H9 (cell line): ENCODE results near the gene BHLHE41. TPM values are rescaled to one million over a fixed set of nuclear protein-coding genes. Genes with fewer than 3 reads are reported as not detected.
A peak's percentile ranks its signal among the peaks of the same experiment; 100 is the strongest.

ENCODE experiments used
- DNase-seq: peaks from one replicate; pipeline ENCODE4 v3.0.0-alpha.2; 2017
- H2AFZ ChIP-seq: one replicate; pipeline ENCODE4 v1.6.1; 2013; ENCODE audit warnings: mild to moderate bottlenecking, low read length, control low read depth, moderate library complexity
- H2AK5ac ChIP-seq: 2 replicates; pipeline ENCODE4 v1.6.1; 2013; ENCODE audit warnings: low read length, control low read depth, mixed read lengths; ENCODE audit not compliant: insufficient read length
- H2BK120ac ChIP-seq: one replicate; pipeline ENCODE4 v1.6.1; 2013; ENCODE audit warnings: low read depth, mild to moderate bottlenecking, low read length, control low read depth, inconsistent platforms; ENCODE audit not compliant: poor library complexity, severe bottlenecking
- H2BK12ac ChIP-seq: 2 replicates; pipeline ENCODE4 v1.6.1; 2013; ENCODE audit warnings: low read length, control low read depth, mixed read lengths, low read depth; ENCODE audit not compliant: insufficient read length
- H2BK15ac ChIP-seq: 2 replicates; pipeline ENCODE4 v1.6.1; 2013; ENCODE audit warnings: low read depth, low read length, control low read depth
- H2BK20ac ChIP-seq: one replicate; pipeline ENCODE4 v1.6.1; 2013; ENCODE audit warnings: low read depth, mild to moderate bottlenecking, low read length, control low read depth, inconsistent platforms; ENCODE audit not compliant: poor library complexity, severe bottlenecking
- H2BK5ac ChIP-seq: 2 replicates; pipeline ENCODE4 v1.6.1; 2013; ENCODE audit warnings: low read length, control low read depth, mixed read lengths; ENCODE audit not compliant: insufficient read length
- H3K14ac ChIP-seq: 2 replicates; pipeline ENCODE4 v1.6.1; 2013; ENCODE audit warnings: low read length, control low read depth; ENCODE audit not compliant: insufficient read depth
- H3K18ac ChIP-seq: 2 replicates; pipeline ENCODE4 v1.6.1; 2013; ENCODE audit warnings: low read depth, mild to moderate bottlenecking, mixed read lengths, low read length, control low read depth; ENCODE audit not compliant: insufficient read length
- H3K23ac ChIP-seq: 2 replicates; pipeline ENCODE4 v1.6.1; 2013; ENCODE audit warnings: low read length, control low read depth, mixed read lengths, low read depth; ENCODE audit not compliant: insufficient read length
- H3K23me2 ChIP-seq: 2 replicates; pipeline ENCODE4 v1.6.1; 2013; ENCODE audit warnings: low read depth, mild to moderate bottlenecking, mixed read lengths, low read length, control low read depth; ENCODE audit not compliant: insufficient read length, poor library complexity, severe bottlenecking
- H3K27ac ChIP-seq: 2 replicates; pipeline ENCODE4 v1.5.1; 2013; ENCODE audit warnings: low read length, control low read depth, mixed read lengths, low read depth; ENCODE audit not compliant: insufficient read length
- H3K27me3 ChIP-seq: 2 replicates; pipeline ENCODE4 v1.6.1; 2013; ENCODE audit warnings: low read length, control low read depth, inconsistent platforms; ENCODE audit not compliant: insufficient read depth
- H3K4ac ChIP-seq: 2 replicates; pipeline ENCODE4 v1.6.1; 2013; ENCODE audit warnings: low read depth, mild to moderate bottlenecking, control low read depth, inconsistent platforms, low read length, moderate library complexity
- H3K4me1 ChIP-seq: 2 replicates; pipeline ENCODE4 v1.6.1; 2013; ENCODE audit warnings: low read length, control low read depth, inconsistent platforms; ENCODE audit not compliant: insufficient read depth
- H3K4me2 ChIP-seq: 2 replicates; pipeline ENCODE4 v1.6.1; 2013; ENCODE audit warnings: low read length, control low read depth, mixed read lengths; ENCODE audit not compliant: insufficient read length, insufficient read depth
- H3K56ac ChIP-seq: 2 replicates; pipeline ENCODE4 v1.6.1; 2013; ENCODE audit warnings: low read depth, mild to moderate bottlenecking, mixed read lengths, low read length, control low read depth; ENCODE audit not compliant: insufficient read length
- H3K79me1 ChIP-seq: 2 replicates; pipeline ENCODE4 v1.6.1; 2013; ENCODE audit warnings: low read depth, mild to moderate bottlenecking, moderate library complexity, low read length, control low read depth, inconsistent platforms; ENCODE audit not compliant: insufficient read depth, poor library complexity, severe bottlenecking
- H3K79me2 ChIP-seq: 2 replicates; pipeline ENCODE4 v1.6.1; 2013; ENCODE audit warnings: low read length, control low read depth, inconsistent platforms; ENCODE audit not compliant: insufficient read depth
- H3K9ac ChIP-seq: 2 replicates; pipeline ENCODE4 v1.6.1; 2013; ENCODE audit warnings: low read length, control low read depth, mixed read lengths; ENCODE audit not compliant: insufficient read length; ENCODE audit errors: extremely low read depth
- H3K9me3 ChIP-seq: one replicate; pipeline ENCODE4 v1.6.1; 2013; ENCODE audit warnings: low read depth, low read length, inconsistent platforms; ENCODE audit not compliant: control insufficient read depth
- H3T11ph ChIP-seq: one replicate; pipeline ENCODE4 v1.6.1; 2013; ENCODE audit warnings: mild to moderate bottlenecking, low read length, control low read depth, inconsistent platforms
- H4K20me1 ChIP-seq: one replicate; pipeline ENCODE4 v1.6.1; 2013; ENCODE audit not compliant: control insufficient read depth, insufficient read length, insufficient read depth
- H4K5ac ChIP-seq: 2 replicates; pipeline ENCODE4 v1.6.1; 2013; ENCODE audit warnings: low read depth, mild to moderate bottlenecking, mixed read lengths, low read length, control low read depth; ENCODE audit not compliant: insufficient read length
- H4K8ac ChIP-seq: replicated peaks from 2 replicates; pipeline ENCODE4 v1.6.1; 2013; ENCODE audit warnings: low read length, control low read depth, mixed read lengths, low read depth; ENCODE audit not compliant: insufficient read length
- H4K91ac ChIP-seq: 2 replicates; pipeline ENCODE4 v1.6.1; 2013; ENCODE audit warnings: low read depth, mild to moderate bottlenecking, moderate library complexity, mixed read lengths, low read length, control low read depth; ENCODE audit not compliant: insufficient read length
- H3K27ac Mint-ChIP-seq, 3 experiments: 2 replicates in 2 of 3; 3 replicates in 1 of 3; pipeline ENCODE4 v1.8.0; 2020 to 2021; ENCODE audit warnings: mixed read lengths in 3 of 3, mild to moderate bottlenecking in 1 of 3, moderate library complexity in 1 of 3
- H3K27me3 Mint-ChIP-seq: 2 replicates; pipeline ENCODE4 v1.8.0; 2021; ENCODE audit warnings: low read depth, mild to moderate bottlenecking, moderate library complexity, mixed read lengths
- H3K36me3 Mint-ChIP-seq, 3 experiments: 2 replicates in 2 of 3; 3 replicates in 1 of 3; pipeline ENCODE4 v1.8.0; 2020 to 2021; ENCODE audit warnings: low read depth in 3 of 3, mixed read lengths in 3 of 3; ENCODE audit not compliant: insufficient read depth in 1 of 3
- H3K4me1 Mint-ChIP-seq, 2 experiments: 2 replicates each; pipeline ENCODE4 v1.8.0; 2020; ENCODE audit warnings: mixed read lengths in 2 of 2
- H3K4me3 Mint-ChIP-seq, 2 experiments: 2 replicates in 1 of 2; 3 replicates in 1 of 2; pipeline ENCODE4 v1.8.0; 2020 to 2021; ENCODE audit warnings: mild to moderate bottlenecking in 2 of 2, mixed read lengths in 2 of 2, moderate library complexity in 1 of 2
- H3K9me3 Mint-ChIP-seq, 2 experiments: 2 replicates in 1 of 2; 3 replicates in 1 of 2; pipeline ENCODE4 v1.8.0; 2020; ENCODE audit warnings: mild to moderate bottlenecking in 2 of 2, mixed read lengths in 2 of 2, moderate library complexity in 1 of 2
- WGBS: extraction: QIAGEN DNeasy Blood & Tissue Kit; methylation state at CpG from one replicate; pipeline ENCODE4 v1.1.7; 2013; ENCODE audit warnings: missing lambda C conversion rate, low lambda C conversion rate, mixed read lengths; ENCODE audit not compliant: insufficient read length; ENCODE audit errors: extremely low coverage; 5-methylcytosine and 5-hydroxymethylcytosine counted together
- total RNA-seq: library from RNA; stranded (reverse); gene quantifications from 2 replicates; pipeline ENCODE4 v1.2.1, GENCODE V29; 2021
- TF ChIP-seq, protein P1 (sequence below): fragments of 200-600 bp; sonication (generic); conservative IDR thresholded peaks from 3 replicates; pipeline ENCODE4 v1.8.0; 2021; ENCODE audit warnings: antibody characterized with exemption, mild to moderate bottlenecking

BHLHE41 gene
- total RNA-seq, 1 experiment from 2014 or later = 0.33 TPM

DNA sequence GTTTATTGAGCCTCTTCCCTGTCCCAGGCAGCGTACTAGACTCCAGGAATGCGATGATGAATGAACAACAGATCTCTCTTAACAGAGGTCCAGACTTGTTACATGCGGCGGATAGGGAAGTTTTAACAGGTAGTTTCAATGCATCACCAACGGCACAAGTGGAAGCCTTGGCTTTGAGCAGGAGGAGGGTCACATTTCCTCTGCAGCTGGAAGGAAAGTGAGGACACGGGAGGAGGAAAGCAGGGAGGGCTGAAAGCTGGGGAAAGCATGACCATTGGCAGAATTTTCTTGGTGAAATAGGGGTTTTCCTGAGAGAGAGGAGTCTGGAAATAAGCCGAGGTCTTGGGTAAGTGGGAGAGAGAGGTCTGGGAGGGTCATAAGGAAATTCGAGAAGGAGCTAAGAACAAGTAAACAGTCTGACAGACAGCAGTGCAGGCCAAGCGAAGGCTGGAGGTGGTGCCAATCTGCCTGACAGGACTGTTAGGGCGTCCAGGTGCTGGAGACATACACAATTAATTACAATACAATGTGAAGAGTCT lies 15.4 kb downstream of the BHLHE41 start:
- peaks cover 2% of the 10 kb centered on the region; the same call in 1 of the 2 replicates for H3K27me3 ChIP-seq
- peaks cover 36 to 47% of the 10 kb centered on the region in 2 experiments for H3K4me1 Mint-ChIP-seq
- no peak overlapping the region for H3K27ac ChIP-seq
- no peak overlapping the region for H3K18ac ChIP-seq
- no CpG with 5 or more reads among the region's 10 CpGs for WGBS
- H2AK5ac ChIP-seq = no peak overlapping the region
- no peak for DNase-seq
- no peaks in the 10 kb centered on the region for H3K79me1 ChIP-seq
- no peak overlapping the region; a peak in 2 of 5 replicates for H3K4me3 Mint-ChIP-seq
- peaks cover 4% of the 10 kb centered on the region for H3K23me2 ChIP-seq
- H3K9ac ChIP-seq = no peak overlapping the region
- no peak overlapping the region for H4K5ac ChIP-seq
- peak overlapping the region in 2 of 3 experiments; percentile 4 to 23; a peak in 1 of 7 replicates for H3K27ac Mint-ChIP-seq
- H2BK15ac ChIP-seq = no peak overlapping the region
- H2BK5ac ChIP-seq = no peak overlapping the region
- no peaks in the 10 kb centered on the region for H3K79me2 ChIP-seq
- H3T11ph ChIP-seq = no peak overlapping the region
- H3K9me3 Mint-ChIP-seq = no peaks in the 10 kb centered on the region
- H3K14ac ChIP-seq = no peak overlapping the region
- peaks cover 4% of the 10 kb centered on the region; the same call in 1 of the 2 replicates for H3K4me1 ChIP-seq
- peaks cover 31% of the 10 kb centered on the region for H3K27me3 Mint-ChIP-seq
- no peak overlapping the region for H2BK12ac ChIP-seq
- H2BK20ac ChIP-seq = no peak overlapping the region
- H3K4ac ChIP-seq = no peak overlapping the region
- H2AFZ ChIP-seq = peak overlapping the region; percentile 6
- TF ChIP-seq, protein P1, sequence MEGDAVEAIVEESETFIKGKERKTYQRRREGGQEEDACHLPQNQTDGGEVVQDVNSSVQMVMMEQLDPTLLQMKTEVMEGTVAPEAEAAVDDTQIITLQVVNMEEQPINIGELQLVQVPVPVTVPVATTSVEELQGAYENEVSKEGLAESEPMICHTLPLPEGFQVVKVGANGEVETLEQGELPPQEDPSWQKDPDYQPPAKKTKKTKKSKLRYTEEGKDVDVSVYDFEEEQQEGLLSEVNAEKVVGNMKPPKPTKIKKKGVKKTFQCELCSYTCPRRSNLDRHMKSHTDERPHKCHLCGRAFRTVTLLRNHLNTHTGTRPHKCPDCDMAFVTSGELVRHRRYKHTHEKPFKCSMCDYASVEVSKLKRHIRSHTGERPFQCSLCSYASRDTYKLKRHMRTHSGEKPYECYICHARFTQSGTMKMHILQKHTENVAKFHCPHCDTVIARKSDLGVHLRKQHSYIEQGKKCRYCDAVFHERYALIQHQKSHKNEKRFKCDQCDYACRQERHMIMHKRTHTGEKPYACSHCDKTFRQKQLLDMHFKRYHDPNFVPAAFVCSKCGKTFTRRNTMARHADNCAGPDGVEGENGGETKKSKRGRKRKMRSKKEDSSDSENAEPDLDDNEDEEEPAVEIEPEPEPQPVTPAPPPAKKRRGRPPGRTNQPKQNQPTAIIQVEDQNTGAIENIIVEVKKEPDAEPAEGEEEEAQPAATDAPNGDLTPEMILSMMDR = no peak
- H3K9me3 ChIP-seq = no peaks in the 10 kb centered on the region
- H4K8ac ChIP-seq = no peak overlapping the region
- no peak overlapping the region for H4K91ac ChIP-seq
- no peak overlapping the region for H3K23ac ChIP-seq
- no peak overlapping the region for H3K4me2 ChIP-seq
- no peaks in the 10 kb centered on the region for H4K20me1 ChIP-seq
- H3K56ac ChIP-seq = no peak overlapping the region
- H2BK120ac ChIP-seq = no peak overlapping the region
- no peaks in the 10 kb centered on the region; a peak in 1 of 7 replicates for H3K36me3 Mint-ChIP-seq
